SK-N-SH (cell line): ENCODE measurements around the gene FBXL15.

ENCODE experiments used
- EP300 ChIP-seq, 2 experiments: IDR thresholded peaks; 2 replicates each; pipeline versions ENCODE4 v1.4.0 to v1.6.1; 2012; ENCODE audit warnings: borderline replicate concordance in 1 of 2, low read depth in 1 of 2, low read length in 1 of 2
- EZH2phosphoT487 ChIP-seq: fragments of 200-600 bp; sonication (generic); IDR thresholded peaks from 2 replicates; pipeline ENCODE4 v1.6.1; 2017; ENCODE audit warnings: low read depth, mixed run types, mild to moderate bottlenecking, antibody characterized with exemption, moderate library complexity, borderline replicate concordance
- FOXM1 ChIP-seq: IDR thresholded peaks from 2 replicates; pipeline ENCODE4 v1.4.0; 2012; ENCODE audit warnings: low read depth, mild to moderate bottlenecking
- GABPA ChIP-seq: IDR thresholded peaks from 2 replicates; pipeline ENCODE4 v1.4.0; 2012; ENCODE audit warnings: low read depth, mild to moderate bottlenecking
- JUND ChIP-seq: IDR thresholded peaks from 2 replicates; pipeline ENCODE4 v1.4.0; 2012
- POLR2AphosphoS5 ChIP-seq: IDR thresholded peaks from 2 replicates; pipeline ENCODE4 v1.6.1; 2012; ENCODE audit warnings: low read depth, low read length
- RAD21 ChIP-seq: IDR thresholded peaks from 2 replicates; pipeline ENCODE4 v1.6.1; 2012; ENCODE audit warnings: mild to moderate bottlenecking, low read length
- RCOR1 ChIP-seq: fragments of 150-350 bp; IDR thresholded peaks from 2 replicates; pipeline ENCODE4 v1.6.1; 2017; ENCODE audit warnings: antibody characterized with exemption, low read length
- RFX5 ChIP-seq: IDR thresholded peaks from 2 replicates; pipeline ENCODE4 v1.6.1; 2012; ENCODE audit warnings: mild to moderate bottlenecking, improper control_type of control experiment, low read length
- SIN3A ChIP-seq: IDR thresholded peaks from 2 replicates; pipeline ENCODE4 v1.6.1; 2012; ENCODE audit warnings: low read depth, mild to moderate bottlenecking, low read length, moderate library complexity, borderline replicate concordance
- TAF1 ChIP-seq: IDR thresholded peaks from 2 replicates; pipeline ENCODE4 v1.6.1; 2012; ENCODE audit warnings: low read depth, mild to moderate bottlenecking, low read length, moderate library complexity, borderline replicate concordance
- YY1 ChIP-seq: IDR thresholded peaks from 2 replicates; pipeline ENCODE4 v1.4.0; 2012; ENCODE audit warnings: low read depth, mild to moderate bottlenecking
- TF ChIP-seq, protein P1 (sequence below): fragments of 200-600 bp; sonication (generic); IDR thresholded peaks from 2 replicates; pipeline ENCODE4 v1.6.1; 2017; ENCODE audit warnings: antibody characterized with exemption, mild to moderate bottlenecking, moderate library complexity
- TF ChIP-seq, protein P2 (sequence below): IDR thresholded peaks from 2 replicates; pipeline ENCODE4 v1.4.0; 2012; ENCODE audit warnings: low read depth, borderline replicate concordance

DNA sequence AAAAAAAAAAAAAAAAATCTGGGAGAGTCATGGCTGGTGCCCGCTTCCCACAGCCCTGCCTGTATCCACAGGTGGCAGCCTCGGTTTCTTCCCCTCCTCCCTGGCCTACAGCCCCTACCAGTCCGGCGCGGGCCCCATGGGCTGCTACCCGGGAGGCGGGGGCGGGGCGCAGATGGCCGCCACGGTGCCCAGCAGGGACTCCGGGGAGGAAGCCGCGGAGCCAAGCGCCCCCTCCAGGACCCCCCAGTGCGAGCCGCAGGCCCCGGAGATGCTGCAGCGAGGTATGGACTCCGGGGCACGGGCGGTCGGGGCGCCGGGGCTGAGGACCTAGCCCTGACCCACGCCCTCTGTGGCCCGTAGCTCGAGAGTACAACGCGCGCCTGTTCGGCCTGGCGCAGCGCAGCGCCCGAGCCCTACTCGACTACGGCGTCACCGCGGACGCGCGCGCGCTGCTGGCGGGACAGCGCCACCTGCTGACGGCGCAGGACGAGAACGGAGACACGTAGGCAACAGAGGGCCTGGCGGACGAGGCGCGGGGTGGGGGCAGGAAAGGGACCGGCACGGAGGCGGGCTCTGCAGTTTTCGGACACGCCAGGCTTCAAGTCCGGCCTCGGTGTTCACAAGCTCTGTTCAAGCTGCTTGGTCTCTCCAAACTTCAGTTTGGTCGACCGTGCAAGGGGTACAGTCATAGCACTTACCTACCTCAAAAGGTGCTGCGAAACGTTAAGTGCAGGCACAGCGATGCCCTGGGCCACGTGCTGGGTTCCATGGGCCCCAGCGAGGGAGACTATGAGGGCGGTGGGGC is 21.2 kb upstream of the FBXL15 start:
- no peak for TF ChIP-seq EZH2phosphoT487
- TF ChIP-seq, protein P1, sequence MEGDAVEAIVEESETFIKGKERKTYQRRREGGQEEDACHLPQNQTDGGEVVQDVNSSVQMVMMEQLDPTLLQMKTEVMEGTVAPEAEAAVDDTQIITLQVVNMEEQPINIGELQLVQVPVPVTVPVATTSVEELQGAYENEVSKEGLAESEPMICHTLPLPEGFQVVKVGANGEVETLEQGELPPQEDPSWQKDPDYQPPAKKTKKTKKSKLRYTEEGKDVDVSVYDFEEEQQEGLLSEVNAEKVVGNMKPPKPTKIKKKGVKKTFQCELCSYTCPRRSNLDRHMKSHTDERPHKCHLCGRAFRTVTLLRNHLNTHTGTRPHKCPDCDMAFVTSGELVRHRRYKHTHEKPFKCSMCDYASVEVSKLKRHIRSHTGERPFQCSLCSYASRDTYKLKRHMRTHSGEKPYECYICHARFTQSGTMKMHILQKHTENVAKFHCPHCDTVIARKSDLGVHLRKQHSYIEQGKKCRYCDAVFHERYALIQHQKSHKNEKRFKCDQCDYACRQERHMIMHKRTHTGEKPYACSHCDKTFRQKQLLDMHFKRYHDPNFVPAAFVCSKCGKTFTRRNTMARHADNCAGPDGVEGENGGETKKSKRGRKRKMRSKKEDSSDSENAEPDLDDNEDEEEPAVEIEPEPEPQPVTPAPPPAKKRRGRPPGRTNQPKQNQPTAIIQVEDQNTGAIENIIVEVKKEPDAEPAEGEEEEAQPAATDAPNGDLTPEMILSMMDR = peak; percentile 87
- peak; percentile 55 for TF ChIP-seq RAD21
- TF ChIP-seq SIN3A = peak; percentile 34; the same call in 1 of the 2 replicates
- TF ChIP-seq, protein P2, sequence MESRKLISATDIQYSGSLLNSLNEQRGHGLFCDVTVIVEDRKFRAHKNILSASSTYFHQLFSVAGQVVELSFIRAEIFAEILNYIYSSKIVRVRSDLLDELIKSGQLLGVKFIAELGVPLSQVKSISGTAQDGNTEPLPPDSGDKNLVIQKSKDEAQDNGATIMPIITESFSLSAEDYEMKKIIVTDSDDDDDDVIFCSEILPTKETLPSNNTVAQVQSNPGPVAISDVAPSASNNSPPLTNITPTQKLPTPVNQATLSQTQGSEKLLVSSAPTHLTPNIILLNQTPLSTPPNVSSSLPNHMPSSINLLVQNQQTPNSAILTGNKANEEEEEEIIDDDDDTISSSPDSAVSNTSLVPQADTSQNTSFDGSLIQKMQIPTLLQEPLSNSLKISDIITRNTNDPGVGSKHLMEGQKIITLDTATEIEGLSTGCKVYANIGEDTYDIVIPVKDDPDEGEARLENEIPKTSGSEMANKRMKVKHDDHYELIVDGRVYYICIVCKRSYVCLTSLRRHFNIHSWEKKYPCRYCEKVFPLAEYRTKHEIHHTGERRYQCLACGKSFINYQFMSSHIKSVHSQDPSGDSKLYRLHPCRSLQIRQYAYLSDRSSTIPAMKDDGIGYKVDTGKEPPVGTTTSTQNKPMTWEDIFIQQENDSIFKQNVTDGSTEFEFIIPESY = no peak
- peak; percentile 60; the same call in 1 of the 2 replicates for TF ChIP-seq RCOR1
- no peak for TF ChIP-seq GABPA
- TF ChIP-seq FOXM1 = no peak
- TF ChIP-seq YY1 = no peak
- no peak for TF ChIP-seq RFX5
- peak; percentile 38; the same call in 1 of the 2 replicates for TF ChIP-seq TAF1
- TF ChIP-seq POLR2AphosphoS5 = peak; percentile 32; the same call in 1 of the 2 replicates
- no peak for TF ChIP-seq JUND
- TF ChIP-seq EP300 (IDR thresholded peaks at IDR 0.05; ENCODE audit: borderline replicate concordance in 1 of 2, low read depth in 1 of 2, low read length in 1 of 2) = no peak
